CD4-positive, alpha-beta T cell treated with Interleukin-1 beta for 1 hour (primary cell): ENCODE measurements around the gene EDDM13.
"Not testable (repeated sequence)": the region's sequence is repeated elsewhere in the genome, so short reads cannot be mapped to it uniquely, and the experiment has no call there.

Experiments
- DNase-seq, 2 donors: peaks; one replicate each; pipeline ENCODE4 v3.0.0-alpha.2; 2020 to 2022

Gene EDDM13

GRCh38 chr19:56295531-56296455 lies 23.2 kb downstream of the EDDM13 start:
- no peak for DNase-seq

GRCh38 chr19:56297010-56297409 lies 24.5 kb downstream of the EDDM13 start:
- DNase-seq, result no peak

GRCh38 chr19:56299688-56300087 lies 27.1 kb downstream of the EDDM13 start:
- no peak for DNase-seq

- no peak for DNase-seq
Observed at GRCh38 chr19:56301155-56301554, 28.6 kb downstream of the EDDM13 start.

- DNase-seq, result no peak
Observed at GRCh38 chr19:56301886-56302620, 29.5 kb downstream of the EDDM13 start.

- DNase-seq, result no peak
Observed at GRCh38 chr19:56304243-56304642, 31.7 kb downstream of the EDDM13 start.

GRCh38 chr19:56306016-56306415 lies 33.5 kb downstream of the EDDM13 start:
- no peak for DNase-seq

GRCh38 chr19:56307062-56307461 lies 34.5 kb downstream of the EDDM13 start:
- DNase-seq, result not testable (repeated sequence)

- no peak for DNase-seq
Observed at GRCh38 chr19:56308792-56309191, 36.2 kb downstream of the EDDM13 start.

GRCh38 chr19:56309511-56310185 lies 37.1 kb downstream of the EDDM13 start:
- DNase-seq, result peak; percentile 55 to 58

GRCh38 chr19:56310462-56310861 lies 37.9 kb downstream of the EDDM13 start:
- DNase-seq, result no peak

- no peak for DNase-seq
Observed at GRCh38 chr19:56312342-56312741, 39.8 kb downstream of the EDDM13 start.

- no peak for DNase-seq
Observed at GRCh38 chr19:56312787-56313657, 40.5 kb downstream of the EDDM13 start.

- DNase-seq, result no peak
Observed at GRCh38 chr19:56314018-56314380, 41.5 kb downstream of the EDDM13 start.

GRCh38 chr19:56314381-56315076 lies 42.0 kb downstream of the EDDM13 start, which contains the start of gene ZSCAN5A:
ZSCAN5A (minus strand) TSS chr19:56314839; CDS start chr19:56225046, 89,793 bp downstream.
- peak; percentile 96 for DNase-seq

GRCh38 chr19:56315077-56315828 lies 42.7 kb downstream of the EDDM13 start:
- peak; percentile 94 to 97 for DNase-seq

- no peak for DNase-seq
Observed at GRCh38 chr19:56316728-56317127, 44.2 kb downstream of the EDDM13 start.

GRCh38 chr19:56317749-56318148 lies 45.2 kb downstream of the EDDM13 start:
- DNase-seq, result no peak

GRCh38 chr19:56319991-56320390 lies 47.4 kb downstream of the EDDM13 start:
- no peak for DNase-seq

GRCh38 chr19:56321254-56321988 lies 48.9 kb downstream of the EDDM13 start:
- DNase-seq, result no peak
